PC-3 (cell line): Measurements from ENCODE around the gene TXNDC5. TPM values are rescaled to one million over a fixed set of nuclear protein-coding genes. Genes with fewer than 3 reads are reported as not detected.

ENCODE experiments used
- ATAC-seq: fragments of 200-7000 bp; cut with Tn5 transposase; 2 replicates; pipeline ENCODE4 v1.9.1; 2020; ENCODE audit warnings: mild to moderate bottlenecking, moderate library complexity
- BruUV-seq: library from RNA; stranded (reverse); fragments of 400-500 nt; replicated peaks from 2 replicates; lab custom pipeline; 2021; lab: Mats Ljungman, UMichigan
- CTCF ChIA-PET: fragments of 300-600 bp; sonication (Branson Sonifier 250); formaldehyde crosslinking; loops from one replicate; lab custom pipeline; 2022; ENCODE audit warnings: antibody characterized with exemption; lab: Charles Lee
- POLR2A ChIA-PET: fragments of 300-600 bp; sonication (Branson Sonifier 250); formaldehyde crosslinking; loops from one replicate; lab custom pipeline; 2022; ENCODE audit warnings: antibody characterized with exemption; ENCODE audit not compliant: unreplicated experiment; lab: Charles Lee
- DNase-seq: peaks from one replicate; pipeline ENCODE4 v3.0.0-alpha.2; 2015
- H2AFZ ChIP-seq: fragments of 300-600 bp; sonication (generic); 2 replicates; pipeline ENCODE4 v1.6.0; 2016; ENCODE audit warnings: antibody characterized with exemption, low read length
- H3F3A ChIP-seq: fragments of 300-600 bp; sonication (generic); one replicate; pipeline ENCODE4 v1.6.0; 2017; ENCODE audit warnings: antibody characterized with exemption, low read length, control low read depth, mild to moderate bottlenecking; ENCODE audit not compliant: unreplicated experiment
- H3K27ac ChIP-seq: fragments of 300-600 bp; sonication (generic); 2 replicates; pipeline ENCODE4 v1.5.1; 2016; ENCODE audit warnings: mild to moderate bottlenecking, low read length
- H3K27me3 ChIP-seq: fragments of 300-600 bp; sonication (generic); 2 replicates; pipeline ENCODE4 v1.6.1; 2016; ENCODE audit warnings: low read length, mixed read lengths
- H3K36me3 ChIP-seq: fragments of 300-600 bp; sonication (generic); 2 replicates; pipeline ENCODE4 v1.6.1; 2016; ENCODE audit warnings: low read depth, mixed run types, low read length, mixed read lengths
- H3K4me1 ChIP-seq: fragments of 300-600 bp; sonication (generic); 2 replicates; pipeline ENCODE4 v1.5.1; 2016; ENCODE audit warnings: low read length; ENCODE audit not compliant: insufficient read depth
- H3K4me2 ChIP-seq: fragments of 300-600 bp; sonication (generic); 2 replicates; pipeline ENCODE4 v1.6.0; 2016; ENCODE audit warnings: low read length
- H3K4me3 ChIP-seq: fragments of 300-600 bp; sonication (generic); 2 replicates; pipeline ENCODE4 v1.5.1; 2016; ENCODE audit warnings: mild to moderate bottlenecking, low read length, mixed read lengths
- H3K79me2 ChIP-seq: fragments of 300-600 bp; sonication (generic); 2 replicates; pipeline ENCODE4 v1.6.1; 2017; ENCODE audit warnings: low read length, mixed read lengths
- H3K9ac ChIP-seq: fragments of 300-600 bp; sonication (generic); 2 replicates; pipeline ENCODE4 v1.6.0; 2016; ENCODE audit warnings: mild to moderate bottlenecking, low read length
- H3K9me2 ChIP-seq: fragments of 300-600 bp; sonication (generic); replicated peaks from 2 replicates; pipeline ENCODE4 v1.6.1; 2016; ENCODE audit warnings: mixed run types, low read length, mixed read lengths
- H3K9me3 ChIP-seq: fragments of 300-600 bp; sonication (generic); 2 replicates; pipeline ENCODE4 v1.6.1; 2016; ENCODE audit warnings: low read length, mixed read lengths
- H4K20me1 ChIP-seq: fragments of 300-600 bp; sonication (generic); 2 replicates; pipeline ENCODE4 v1.6.1; 2016; ENCODE audit warnings: low read length, mixed read lengths
- EZH2 ChIP-seq: fragments of 300-600 bp; sonication (generic); IDR thresholded peaks from one replicate; pipeline ENCODE4 v1.6.1; 2017; ENCODE audit warnings: antibody characterized with exemption, mild to moderate bottlenecking, low read length; ENCODE audit not compliant: unreplicated experiment
- EZH2phosphoT487 ChIP-seq: fragments of 300-600 bp; sonication (generic); IDR thresholded peaks from 2 replicates; pipeline ENCODE4 v1.6.1; 2018; ENCODE audit warnings: mild to moderate bottlenecking, antibody characterized with exemption, low read length, borderline replicate concordance
- intact Hi-C: fragments of 100-400 bp; cut with micrococcal nuclease; formaldehyde crosslinking; loops from 2 replicates; pipeline ENCODE4 v1.9.0; 2023
- total RNA-seq: library from RNA; depleted of rRNA; stranded (reverse); fragments of >200 nt; gene quantifications from 2 replicates; pipeline ENCODE4 v1.2.3, GENCODE V29; 2014
- TF ChIP-seq, protein P1 (sequence below): fragments of 300-600 bp; sonication (generic); conservative IDR thresholded peaks from 2 replicates; pipeline ENCODE4 v1.5.1; 2017; ENCODE audit warnings: antibody characterized with exemption, low read depth, mild to moderate bottlenecking, low read length

The TXNDC5 gene
- total RNA-seq, 1 experiment from 2014 or later: 221 TPM

DNA sequence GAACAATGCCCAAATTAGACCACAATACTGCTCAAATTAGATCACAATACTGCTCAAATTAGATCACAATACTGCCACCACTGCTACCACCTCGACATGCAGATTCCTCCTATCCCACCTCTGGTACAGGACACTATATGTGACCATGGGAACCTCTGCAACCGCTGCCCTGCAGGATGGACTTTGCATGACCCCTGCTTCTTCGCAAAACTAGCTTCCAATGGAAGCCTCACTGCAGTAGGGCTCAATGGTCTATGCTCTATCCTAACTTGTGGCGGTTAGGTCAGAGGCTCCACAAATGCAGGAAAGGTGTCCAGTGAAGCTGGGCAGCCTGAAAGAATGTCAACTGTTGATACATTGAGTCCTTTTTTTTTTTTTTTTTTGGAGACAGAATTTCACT is 7.8 kb upstream of the TXNDC5 start:
- no peak overlapping the region for H3K4me3 ChIP-seq
- H3K9me3 ChIP-seq: no peaks in the 10 kb centered on the region
- DNase-seq: no peak
- H2AFZ ChIP-seq: no peak overlapping the region
- H3K9ac ChIP-seq: no peak overlapping the region
- CTCF ChIA-PET: no interaction called here
- H3K79me2 ChIP-seq: no peaks in the 10 kb centered on the region
- intact Hi-C loops: no loop called here
- H3F3A ChIP-seq: no peaks in the 10 kb centered on the region
- no peak for TF ChIP-seq EZH2
- no peaks in the 10 kb centered on the region for H3K36me3 ChIP-seq
- no peaks in the 10 kb centered on the region for H4K20me1 ChIP-seq
- BruUV-seq: no TSS peak
- no peak overlapping the region for H3K4me2 ChIP-seq
- POLR2A ChIA-PET: no interaction called here
- peaks cover 20% of the 10 kb centered on the region for H3K4me1 ChIP-seq
- H3K27me3 ChIP-seq: no peaks in the 10 kb centered on the region
- ATAC-seq: no peak
- H3K9me2 ChIP-seq: no peaks in the 10 kb centered on the region
- no peak overlapping the region for H3K27ac ChIP-seq

DNA sequence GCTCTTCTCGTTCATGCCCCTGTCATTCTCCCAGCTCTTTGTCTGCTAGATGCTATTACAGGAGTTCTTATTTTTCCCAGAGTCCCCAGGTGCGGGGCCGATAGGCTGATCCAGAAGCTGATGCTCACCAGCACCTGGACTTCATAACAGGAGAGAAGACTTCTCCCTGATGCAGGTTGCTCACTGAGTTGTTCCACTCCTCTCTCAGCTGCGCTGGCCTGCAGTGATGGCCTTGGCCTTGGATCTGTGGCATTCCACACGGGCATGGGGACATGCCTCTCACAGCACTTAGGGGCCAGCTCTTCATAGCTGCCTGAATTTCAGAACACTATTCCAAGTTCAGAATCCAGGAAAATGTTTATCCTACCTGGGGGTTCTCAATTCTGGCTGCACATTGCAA is 7.1 kb upstream of the TXNDC5 start:
- TF ChIP-seq EZH2phosphoT487: no peak
- no peak for TF ChIP-seq EZH2
- TF ChIP-seq, protein P1, sequence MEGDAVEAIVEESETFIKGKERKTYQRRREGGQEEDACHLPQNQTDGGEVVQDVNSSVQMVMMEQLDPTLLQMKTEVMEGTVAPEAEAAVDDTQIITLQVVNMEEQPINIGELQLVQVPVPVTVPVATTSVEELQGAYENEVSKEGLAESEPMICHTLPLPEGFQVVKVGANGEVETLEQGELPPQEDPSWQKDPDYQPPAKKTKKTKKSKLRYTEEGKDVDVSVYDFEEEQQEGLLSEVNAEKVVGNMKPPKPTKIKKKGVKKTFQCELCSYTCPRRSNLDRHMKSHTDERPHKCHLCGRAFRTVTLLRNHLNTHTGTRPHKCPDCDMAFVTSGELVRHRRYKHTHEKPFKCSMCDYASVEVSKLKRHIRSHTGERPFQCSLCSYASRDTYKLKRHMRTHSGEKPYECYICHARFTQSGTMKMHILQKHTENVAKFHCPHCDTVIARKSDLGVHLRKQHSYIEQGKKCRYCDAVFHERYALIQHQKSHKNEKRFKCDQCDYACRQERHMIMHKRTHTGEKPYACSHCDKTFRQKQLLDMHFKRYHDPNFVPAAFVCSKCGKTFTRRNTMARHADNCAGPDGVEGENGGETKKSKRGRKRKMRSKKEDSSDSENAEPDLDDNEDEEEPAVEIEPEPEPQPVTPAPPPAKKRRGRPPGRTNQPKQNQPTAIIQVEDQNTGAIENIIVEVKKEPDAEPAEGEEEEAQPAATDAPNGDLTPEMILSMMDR: no peak
- intact Hi-C loops: no loop called here
- POLR2A ChIA-PET: no interaction called here
- H3K4me2 ChIP-seq: no peak overlapping the region
- no peaks in the 10 kb centered on the region for H3K27me3 ChIP-seq
- no peak overlapping the region for H2AFZ ChIP-seq
- no TSS peak for BruUV-seq
- CTCF ChIA-PET: no interaction called here
- no peaks in the 10 kb centered on the region for H3K9me2 ChIP-seq
- H3K4me1 ChIP-seq: peaks cover 20% of the 10 kb centered on the region
- no peaks in the 10 kb centered on the region for H3K36me3 ChIP-seq
- ATAC-seq (no peak), DNase-seq (no peak)
- no peaks in the 10 kb centered on the region for H3F3A ChIP-seq
- no peaks in the 10 kb centered on the region for H4K20me1 ChIP-seq
- no peaks in the 10 kb centered on the region for H3K9me3 ChIP-seq
- no peaks in the 10 kb centered on the region for H3K79me2 ChIP-seq
- no peak overlapping the region for H3K9ac ChIP-seq
- H3K4me3 ChIP-seq: no peak overlapping the region
- H3K27ac ChIP-seq: no peak overlapping the region

DNA sequence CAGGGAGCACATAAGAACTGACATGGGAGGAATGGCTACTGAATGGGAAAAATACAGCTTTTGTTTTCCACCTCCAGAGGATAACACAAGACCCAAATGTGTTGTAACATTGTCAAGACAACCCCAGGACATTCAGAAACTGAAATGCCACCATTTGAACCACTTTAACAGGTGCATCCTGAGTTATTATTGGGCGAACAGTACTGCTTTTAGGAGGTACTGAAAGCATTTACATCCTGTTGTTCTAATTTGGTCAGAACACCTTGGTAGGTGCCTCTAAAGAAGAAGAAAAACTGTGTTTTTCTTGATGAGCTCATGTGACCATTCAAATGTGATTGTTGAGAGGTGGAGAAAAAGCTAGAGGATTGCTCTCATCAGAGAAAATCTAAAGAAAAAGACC is 6.4 kb upstream of the TXNDC5 start:
- H3K9ac ChIP-seq: no peak overlapping the region
- TF ChIP-seq EZH2 (no peak), EZH2phosphoT487 (no peak)
- TF ChIP-seq, protein P1: no peak
- H3K4me2 ChIP-seq: no peak overlapping the region
- H4K20me1 ChIP-seq: no peaks in the 10 kb centered on the region
- intact Hi-C loops: no loop called here
- BruUV-seq: no TSS peak
- H3K9me3 ChIP-seq: no peaks in the 10 kb centered on the region
- H3K9me2 ChIP-seq: no peaks in the 10 kb centered on the region
- H3K4me1 ChIP-seq: peaks cover 17% of the 10 kb centered on the region
- no peak overlapping the region for H2AFZ ChIP-seq
- DNase-seq (no peak), ATAC-seq (no peak)
- ChIA-PET POLR2A (no interaction called here), CTCF (no interaction called here)
- H3K36me3 ChIP-seq: no peaks in the 10 kb centered on the region
- H3F3A ChIP-seq: no peaks in the 10 kb centered on the region
- H3K4me3 ChIP-seq: no peak overlapping the region
- H3K27ac ChIP-seq: no peak overlapping the region
- no peaks in the 10 kb centered on the region for H3K79me2 ChIP-seq
- no peaks in the 10 kb centered on the region for H3K27me3 ChIP-seq
